Measurements from ENCODE around the gene CNPPD1.
A peak's percentile ranks its signal among the peaks of the same experiment; 100 is the strongest.

The CNPPD1 gene

GRCh38 chr2:219176818-219177551, at the start of gene CNPPD1:
CNPPD1 (minus strand) TSS chr2:219176925; CDS start chr2:219176828, 97 bp downstream.
- DNase-seq (ENCODE audit: low read depth in 2 of 2) = peak; percentile 61 to 78

- DNase-seq (ENCODE audit: low read depth in 2 of 2) = no peak
Observed at GRCh38 chr2:219225350-219225749, 48.6 kb upstream of the CNPPD1 start.

- DNase-seq (ENCODE audit: low read depth in 2 of 2) = no peak
Observed at GRCh38 chr2:219223831-219224610, 47.3 kb upstream of the CNPPD1 start.

GRCh38 chr2:219221957-219222518, 45.3 kb upstream of the CNPPD1 start:
- DNase-seq (ENCODE audit: low read depth in 2 of 2) = no peak

- no peak for DNase-seq (ENCODE audit: low read depth in 2 of 2)
Observed at GRCh38 chr2:219220652-219221402, 44.1 kb upstream of the CNPPD1 start.

- no peak for DNase-seq (ENCODE audit: low read depth in 2 of 2)
Observed at GRCh38 chr2:219219784-219220532, 43.2 kb upstream of the CNPPD1 start.

GRCh38 chr2:219218732-219219701, 42.3 kb upstream of the CNPPD1 start, which contains the start of gene ABCB6:
ABCB6 (minus strand) TSS chr2:219218958; CDS start chr2:219218673, 285 bp downstream.
- DNase-seq (ENCODE audit: low read depth in 2 of 2) = peak; percentile 54 to 79

GRCh38 chr2:219218217-219218731, 41.5 kb upstream of the CNPPD1 start:
- DNase-seq (ENCODE audit: low read depth in 2 of 2) = no peak

- DNase-seq (ENCODE audit: low read depth in 2 of 2) = no peak
Observed at GRCh38 chr2:219216535-219216915, 39.8 kb upstream of the CNPPD1 start.

GRCh38 chr2:219215871-219216534, 39.3 kb upstream of the CNPPD1 start:
- no peak for DNase-seq (ENCODE audit: low read depth in 2 of 2)

- DNase-seq (ENCODE audit: low read depth in 2 of 2) = no peak
Observed at GRCh38 chr2:219214786-219215185, 38.1 kb upstream of the CNPPD1 start.

GRCh38 chr2:219214141-219214540, 37.4 kb upstream of the CNPPD1 start:
- no peak for DNase-seq (ENCODE audit: low read depth in 2 of 2)

- DNase-seq (ENCODE audit: low read depth in 2 of 2) = no peak
Observed at GRCh38 chr2:219213486-219214071, 36.9 kb upstream of the CNPPD1 start.

GRCh38 chr2:219213026-219213415, 36.3 kb upstream of the CNPPD1 start:
- no peak for DNase-seq (ENCODE audit: low read depth in 2 of 2)

GRCh38 chr2:219210886-219211362, 34.2 kb upstream of the CNPPD1 start:
- DNase-seq (ENCODE audit: low read depth in 2 of 2) = no peak

- DNase-seq (ENCODE audit: low read depth in 2 of 2) = no peak
Observed at GRCh38 chr2:219210196-219210885, 33.6 kb upstream of the CNPPD1 start.

GRCh38 chr2:219209236-219210195, 32.8 kb upstream of the CNPPD1 start:
- no peak for DNase-seq (ENCODE audit: low read depth in 2 of 2)

All from stimulated activated CD8-positive, alpha-beta memory T cell treated with anti-CD3 and anti-CD28 coated beads, Interleukin-2, amount 100 ng/mL, for 1 hour (primary cell).